ENCODE measurements around the gene MMAB. TPM values are rescaled to one million over a fixed set of nuclear protein-coding genes. Genes with fewer than 3 reads are reported as not detected.

The MMAB gene
- total and polyA plus RNA-seq, 2 of the 13 experiments (the other 11 are each of a cell fraction or from before 2014, with no cell fraction given): 26.1 to 77.3 TPM

GRCh38 chr12:109573029-109573913, at the start of gene MMAB, which contains the start of gene MVK (continued):
- no peak for TF ChIP-seq SRSF4 (IDR thresholded peaks at IDR 0.05; ENCODE audit: low read depth, low read length, poor library complexity, severe bottlenecking)
- peak; percentile 97 for TF ChIP-seq ZFY (CRISPR knock-in tag; IDR thresholded peaks at IDR 0.05)
- peak; percentile 91 for TF ChIP-seq ZNF777 (CRISPR knock-in tag; IDR thresholded peaks at IDR 0.05)
- TF ChIP-seq ZFP1 (CRISPR knock-in tag; IDR thresholded peaks at IDR 0.05): no peak; the same call in 1 of the 2 replicates
- TF ChIP-seq CBX2 (IDR thresholded peaks at IDR 0.05; ENCODE audit: low read depth, low read length): no peak
- TF ChIP-seq CBX2 (CRISPR knock-in tag; IDR thresholded peaks at IDR 0.05; ENCODE audit: low read depth): peak; percentile 74; the same call in 1 of the 2 replicates
- TF ChIP-seq ZNF503 (CRISPR knock-in tag; IDR thresholded peaks at IDR 0.05): 0 out of 2 replicates have a peak, but pooled peaks have one; percentile 34
- TF ChIP-seq NFE2L1 (CRISPR knock-in tag; IDR thresholded peaks at IDR 0.05; ENCODE audit: borderline replicate concordance): peak; percentile 41; the same call in 1 of the 2 replicates
- peak; percentile 95 for TF ChIP-seq GMEB1 (CRISPR knock-in tag; IDR thresholded peaks at IDR 0.05; ENCODE audit: borderline replicate concordance)
- TF ChIP-seq RCOR2 (CRISPR knock-in tag; IDR thresholded peaks at IDR 0.05): peak; percentile 52; the same call in 1 of the 2 replicates
- peak; percentile 27; the same call in 1 of the 2 replicates for TF ChIP-seq BHLHE40 (IDR thresholded peaks at IDR 0.05; ENCODE audit: low read length)
- TF ChIP-seq ZNF17 (CRISPR knock-in tag; IDR thresholded peaks at IDR 0.05): no peak
- TF ChIP-seq ZNF382 (CRISPR knock-in tag; IDR thresholded peaks at IDR 0.05; ENCODE audit: borderline replicate concordance): no peak
- no peak for TF ChIP-seq AFF4 (CRISPR knock-in tag; IDR thresholded peaks at IDR 0.05)
- peak; percentile 69 for TF ChIP-seq IKZF4 (CRISPR knock-in tag; IDR thresholded peaks at IDR 0.05; ENCODE audit: borderline replicate concordance, low read depth, not compliant biosample characterization)
- TF ChIP-seq ZNF256 (CRISPR knock-in tag; conservative IDR thresholded peaks at IDR 0.05): peak; percentile 71; the same call in 1 of the 2 replicates
- TF ChIP-seq ARNTL (CRISPR knock-in tag; IDR thresholded peaks at IDR 0.05): peak; percentile 81
- TF ChIP-seq NR2F6 (IDR thresholded peaks at IDR 0.05): no peak
- peak; percentile 63 for TF ChIP-seq NR2F6 (CRISPR knock-in tag; IDR thresholded peaks at IDR 0.05)
- peak; percentile 61; the same call in 1 of the 2 replicates for TF ChIP-seq ZNF335 (CRISPR knock-in tag; IDR thresholded peaks at IDR 0.05)
- peak; percentile 90; the same call in 1 of the 2 replicates for TF ChIP-seq SMAD1 (CRISPR knock-in tag; IDR thresholded peaks at IDR 0.05; ENCODE audit: borderline replicate concordance, low read depth)
- peak; percentile 71 for TF ChIP-seq PHF20 (CRISPR knock-in tag; IDR thresholded peaks at IDR 0.05)
- no peak for TF ChIP-seq KDM6A (CRISPR knock-in tag; IDR thresholded peaks at IDR 0.05; ENCODE audit: low read depth)

Measured in HepG2 (cell line).